HG02870 (cell line): ENCODE measurements around the gene RFLNA.

Experiments
- ATAC-seq: cut with Tn5 transposase; IDR thresholded peaks from one replicate; pipeline ENCODE4 v1.9.1; 2021; ENCODE audit warnings: mild to moderate bottlenecking, moderate library complexity; ENCODE audit not compliant: unreplicated experiment

Gene RFLNA

GRCh38 chr12:124335426-124336183, 40.7 kb downstream of the RFLNA start:
- ATAC-seq, result no peak

- no peak for ATAC-seq
Observed at GRCh38 chr12:124336184-124336437, 41.2 kb downstream of the RFLNA start.

DNA sequence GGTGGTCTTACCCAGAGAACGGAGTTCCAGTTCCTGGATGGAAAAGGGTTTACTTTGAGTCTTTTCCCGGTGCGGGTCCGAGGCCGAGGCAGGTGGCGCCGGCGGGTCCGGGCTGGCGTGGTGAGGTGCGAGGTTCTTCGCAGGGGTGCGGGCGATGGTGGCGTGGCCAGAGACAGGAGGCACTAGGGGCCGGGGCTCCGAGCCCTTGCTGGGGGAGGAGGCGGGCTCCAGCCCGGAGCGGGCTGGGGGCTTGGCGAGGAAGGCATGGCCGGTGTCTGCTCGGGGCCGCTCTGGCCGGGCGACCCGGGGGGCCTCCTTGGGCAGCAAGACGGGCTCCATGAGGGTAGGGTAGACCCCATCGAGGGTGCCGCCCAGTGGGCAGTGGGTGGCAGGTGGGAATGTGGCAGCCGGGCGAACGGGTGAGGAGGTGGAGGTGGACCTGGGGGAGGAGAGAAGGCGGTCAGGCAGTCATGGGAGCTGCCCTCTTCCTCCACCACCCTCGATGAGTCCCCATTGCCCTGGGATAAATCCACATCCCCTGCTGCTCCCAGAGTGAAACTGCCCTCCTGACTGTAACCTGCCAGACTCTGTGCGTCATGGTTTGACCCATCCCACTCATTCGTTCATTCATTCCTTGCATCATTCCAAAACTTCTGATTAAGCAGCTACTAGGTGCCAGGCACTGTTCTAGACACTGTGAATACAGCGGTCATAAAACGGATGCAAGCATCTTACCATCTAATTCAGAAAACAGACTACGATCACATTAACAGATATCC, 42.0 kb downstream of the RFLNA start:
- ATAC-seq, result no peak

DNA sequence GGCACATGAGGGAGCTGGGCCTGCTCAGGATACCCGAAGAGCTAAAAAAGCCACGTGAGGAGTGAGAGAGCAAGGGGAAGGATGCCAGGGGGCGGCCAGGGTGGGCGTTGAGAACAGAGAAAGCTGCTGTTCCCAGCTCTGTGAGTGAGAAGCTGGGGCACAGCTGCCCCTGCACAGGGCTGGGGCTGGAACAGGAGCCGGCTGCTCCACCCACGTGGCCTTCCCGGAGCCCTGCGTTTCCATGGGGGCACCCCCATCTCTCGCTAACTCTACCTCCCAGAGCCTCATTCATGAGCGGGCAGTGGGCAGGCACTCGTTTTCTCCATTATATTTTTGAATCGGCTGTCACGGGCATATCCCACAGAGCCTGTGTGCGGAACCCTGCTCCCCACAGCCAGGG, 42.7 kb downstream of the RFLNA start:
- ATAC-seq, result no peak

- no peak for ATAC-seq
Observed at GRCh38 chr12:124338448-124338847, 43.6 kb downstream of the RFLNA start.

GRCh38 chr12:124338876-124339603, 44.1 kb downstream of the RFLNA start:
- no peak for ATAC-seq

GRCh38 chr12:124340080-124340900, 45.4 kb downstream of the RFLNA start:
- no peak for ATAC-seq

- ATAC-seq, result no peak
Observed at GRCh38 chr12:124341645-124342069, 46.8 kb downstream of the RFLNA start.

DNA sequence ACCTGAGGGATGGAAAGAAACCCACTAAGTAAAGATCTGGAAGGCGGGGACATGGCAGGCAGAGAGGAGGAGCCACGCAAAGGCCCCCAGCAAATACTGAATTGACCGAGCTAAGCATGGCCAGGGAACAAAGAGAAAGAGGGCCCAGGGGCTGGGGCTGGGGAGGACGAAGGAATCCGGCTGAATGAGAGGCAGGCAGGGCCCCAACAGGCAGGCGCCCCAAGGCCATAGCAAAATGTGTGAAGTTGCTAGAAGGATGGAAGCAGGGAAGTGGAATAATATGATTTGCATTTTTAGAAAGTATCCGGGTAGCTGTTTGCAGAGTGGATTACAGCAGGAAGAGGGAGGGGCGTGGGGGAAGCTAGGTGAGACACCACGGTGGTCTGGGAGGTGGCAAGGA, 49.1 kb downstream of the RFLNA start:
- no peak for ATAC-seq

DNA sequence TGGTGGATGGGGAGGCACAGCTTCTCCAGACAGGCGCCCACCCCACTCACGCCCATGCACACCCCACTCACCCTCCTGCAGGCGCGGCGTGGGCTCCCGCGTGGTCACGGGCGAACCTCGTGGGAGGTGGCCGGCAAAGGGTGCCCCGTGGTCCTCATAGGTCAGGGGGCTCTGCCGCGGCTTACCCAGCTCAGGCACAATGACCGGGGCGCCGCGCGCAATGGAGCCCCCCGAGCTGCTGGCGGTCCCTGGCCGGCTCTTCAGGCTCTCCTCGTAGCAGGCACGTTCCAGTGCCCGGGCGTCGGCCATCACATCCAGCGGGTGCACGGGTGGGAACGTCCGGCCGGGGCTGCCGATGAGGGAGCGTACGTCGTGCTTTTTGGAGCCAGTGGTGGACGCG, 49.6 kb downstream of the RFLNA start:
- ATAC-seq, result no peak

DNA sequence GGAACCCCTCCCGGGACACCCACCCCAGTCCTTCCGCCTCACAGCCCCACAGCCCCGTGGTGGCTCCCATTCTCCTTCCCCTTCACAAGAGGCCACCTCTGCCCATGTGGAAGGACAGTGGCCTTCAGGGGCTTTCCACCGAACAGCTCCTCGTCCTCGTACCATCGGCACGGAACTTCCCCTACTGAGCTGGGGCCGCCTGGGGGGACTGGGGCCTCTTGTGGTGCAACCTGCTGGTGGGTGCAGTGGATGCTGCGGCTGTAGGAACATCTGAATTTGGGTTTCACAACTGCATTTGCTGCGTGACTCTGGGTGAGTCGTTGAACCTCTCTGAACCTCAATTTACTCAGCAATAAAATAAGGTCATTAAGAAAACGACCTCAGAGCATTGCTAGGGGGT, 50.9 kb downstream of the RFLNA start:
- no peak for ATAC-seq

- no peak for ATAC-seq
Observed at GRCh38 chr12:124346425-124347168, 51.7 kb downstream of the RFLNA start.

GRCh38 chr12:124347335-124347734, 52.4 kb downstream of the RFLNA start:
- ATAC-seq, result no peak

GRCh38 chr12:124347805-124348658, 53.1 kb downstream of the RFLNA start:
- no peak for ATAC-seq

DNA sequence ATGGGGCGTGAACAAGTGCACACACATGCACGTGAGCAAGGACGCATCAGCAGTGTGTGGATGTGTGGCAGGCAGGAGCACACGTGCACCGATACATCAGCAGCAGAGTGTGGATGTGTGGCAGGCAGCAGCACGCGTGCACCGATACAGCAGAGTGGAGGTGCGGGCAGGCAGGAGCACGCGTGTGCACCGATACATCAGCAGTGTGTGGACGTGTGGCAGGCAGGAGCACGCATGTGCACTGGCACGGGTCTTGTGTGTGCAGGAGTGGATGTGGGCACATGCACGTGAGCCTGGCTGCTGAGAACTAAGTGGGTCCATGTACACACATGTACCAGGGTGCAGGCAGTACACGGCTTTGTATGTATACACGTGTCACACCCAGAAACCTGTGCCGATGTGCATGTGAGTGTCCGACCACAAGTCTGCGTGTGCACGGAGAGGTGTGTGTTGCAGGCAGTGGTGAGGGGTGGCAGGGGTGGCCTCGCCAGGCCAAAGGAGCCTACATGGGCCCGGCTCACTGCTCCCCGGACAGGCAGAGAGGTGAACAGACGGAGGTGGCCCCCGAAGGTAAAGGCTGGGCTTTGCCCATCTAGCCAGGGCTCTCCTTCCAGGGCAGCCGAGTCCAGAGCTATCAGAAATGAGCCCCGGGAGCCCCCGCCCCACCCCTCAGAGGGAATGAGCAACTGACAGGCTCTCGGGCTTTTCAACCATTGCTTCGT, 53.9 kb downstream of the RFLNA start:
- no peak for ATAC-seq

GRCh38 chr12:124350491-124350890, 55.6 kb downstream of the RFLNA start:
- no peak for ATAC-seq

DNA sequence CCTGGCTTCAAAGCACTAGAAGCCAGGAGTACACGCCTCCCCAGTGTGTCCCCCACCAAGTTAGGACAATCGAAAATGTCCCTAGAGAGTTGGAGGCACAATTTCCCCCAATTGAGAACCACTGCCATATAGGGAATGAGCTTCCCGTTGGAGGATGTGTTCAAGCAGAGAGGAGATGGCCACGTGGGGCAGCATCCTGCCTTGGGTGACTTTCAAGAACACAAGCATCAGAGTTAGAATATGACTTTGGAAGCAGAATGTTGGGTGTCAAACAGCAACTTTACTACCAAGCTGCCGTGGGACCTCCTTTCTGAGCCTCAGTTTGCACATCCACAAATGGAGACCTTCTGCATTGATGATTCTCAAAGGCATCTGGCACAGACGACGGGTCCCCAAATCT, 56.5 kb downstream of the RFLNA start:
- no peak for ATAC-seq

DNA sequence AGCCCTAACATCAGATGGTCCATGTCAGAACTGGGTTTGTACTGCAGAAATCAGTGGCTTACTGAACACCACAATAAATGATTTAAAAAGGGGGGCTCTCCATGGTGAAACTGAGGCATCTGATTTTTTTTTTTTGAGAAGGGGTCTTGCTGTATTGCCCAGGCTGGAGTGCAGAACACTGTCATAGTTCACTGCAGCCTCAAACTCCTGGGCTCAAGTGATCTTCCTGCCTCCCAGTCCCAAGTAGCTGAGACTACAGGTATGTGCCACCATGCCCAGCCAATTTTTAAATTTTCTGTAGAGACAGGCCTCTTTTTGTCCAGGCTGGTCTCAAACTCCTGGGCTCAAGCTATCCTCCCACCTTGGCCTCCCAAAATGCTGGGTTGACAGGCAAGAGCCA, 57.4 kb downstream of the RFLNA start:
- no peak for ATAC-seq

- no peak for ATAC-seq
Observed at GRCh38 chr12:124352839-124353238, 57.9 kb downstream of the RFLNA start.
